GM12878 (cell line): ENCODE data around the gene MCM3AP.

Source experiments
- EP300 ChIP-seq, 2 experiments: fragments of 150-350 bp in 1 of 2; IDR thresholded peaks; 2 replicates each; pipeline ENCODE4 v1.6.1; 2011 to 2012; ENCODE audit warnings: low read depth in 2 of 2, low read length in 2 of 2, borderline replicate concordance in 1 of 2, improper control_type of control experiment in 1 of 2, inconsistent platforms in 1 of 2; ENCODE audit not compliant: control insufficient read depth in 1 of 2
- MYB ChIP-seq: fragments of 150-350 bp; IDR thresholded peaks from 2 replicates; pipeline ENCODE4 v1.6.1; 2014; ENCODE audit warnings: mild to moderate bottlenecking, low read depth, low read length, borderline replicate concordance

- TF ChIP-seq MYB (no peak), EP300 (IDR thresholded peaks at IDR 0.05; ENCODE audit: borderline replicate concordance in 1 of 2, control insufficient read depth in 1 of 2, low read depth in 2 of 2, low read length in 2 of 2) (no peak)
Observed at GRCh38 chr21:46265736-46266525, 19.5 kb downstream of the MCM3AP start.
